ENCODE measurements around the gene MEDAG. TPM values are rescaled to one million over a fixed set of nuclear protein-coding genes. Genes with fewer than 3 reads are reported as not detected.

MEDAG gene
- total and polyA plus RNA-seq, 4 experiments from 2014 or later, result 0.29 TPM; not detected in 3

DNA sequence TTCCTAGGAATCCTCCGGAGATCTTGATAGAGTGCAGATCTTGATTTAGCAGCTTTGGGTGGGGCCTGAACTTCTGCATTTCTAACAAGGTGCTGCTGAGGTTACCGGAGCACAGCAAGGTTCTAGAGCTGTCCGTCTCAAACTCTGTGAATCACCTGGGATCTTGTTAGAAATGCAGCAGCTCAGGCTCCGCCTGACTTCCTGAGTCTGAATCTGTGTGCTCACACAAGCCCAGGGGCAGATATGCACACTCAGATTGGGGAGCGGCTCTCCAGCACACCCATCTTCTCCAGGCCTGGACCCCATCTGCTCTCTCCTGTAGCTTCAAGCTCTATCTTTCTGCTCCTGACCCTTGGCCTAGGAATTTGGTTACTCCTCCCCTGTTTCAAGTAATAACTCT, 22.9 kb downstream of the MEDAG start:
- intact Hi-C loops (cut with micrococcal nuclease), result no loop called here
- Mint-ChIP-seq H3K36me3 (no peaks in the 10 kb centered on the region), H3K4me1 (peaks cover 5 to 9% (median 7%) of the 10 kb centered on the region in 4 donors), H3K4me3 (no peak overlapping the region), H3K9me3 (peaks cover 0 to 2% (median 0%) of the 10 kb centered on the region in 8 donors), H3K27ac (no peak overlapping the region), H3K27me3 (peaks cover 27 to 33% of the 10 kb centered on the region in 2 donors)
- POLR2A ChIA-PET (ENCODE audit: partially characterized antibody), result no interaction called here
- no peak for DNase-seq
- Histone ChIP-seq H3K27me3 (ENCODE audit: insufficient read depth, low read length) (no peaks in the 10 kb centered on the region), H3K4me1 (ENCODE audit: insufficient read depth, low read length) (no peaks in the 10 kb centered on the region), H3K9me3 (ENCODE audit: control insufficient read depth in 1 of 2, low read length in 2 of 2) (no peaks in the 10 kb centered on the region), H3K27ac (ENCODE audit: low read depth, low read length) (no peak overlapping the region), H3K4me3 (ENCODE audit: low read length in 2 of 2) (no peak overlapping the region), H3K36me3 (ENCODE audit: insufficient read depth, low read length) (no peaks in the 10 kb centered on the region)
- CTCF ChIA-PET (ENCODE audit: partially characterized antibody), result no interaction called here

DNA sequence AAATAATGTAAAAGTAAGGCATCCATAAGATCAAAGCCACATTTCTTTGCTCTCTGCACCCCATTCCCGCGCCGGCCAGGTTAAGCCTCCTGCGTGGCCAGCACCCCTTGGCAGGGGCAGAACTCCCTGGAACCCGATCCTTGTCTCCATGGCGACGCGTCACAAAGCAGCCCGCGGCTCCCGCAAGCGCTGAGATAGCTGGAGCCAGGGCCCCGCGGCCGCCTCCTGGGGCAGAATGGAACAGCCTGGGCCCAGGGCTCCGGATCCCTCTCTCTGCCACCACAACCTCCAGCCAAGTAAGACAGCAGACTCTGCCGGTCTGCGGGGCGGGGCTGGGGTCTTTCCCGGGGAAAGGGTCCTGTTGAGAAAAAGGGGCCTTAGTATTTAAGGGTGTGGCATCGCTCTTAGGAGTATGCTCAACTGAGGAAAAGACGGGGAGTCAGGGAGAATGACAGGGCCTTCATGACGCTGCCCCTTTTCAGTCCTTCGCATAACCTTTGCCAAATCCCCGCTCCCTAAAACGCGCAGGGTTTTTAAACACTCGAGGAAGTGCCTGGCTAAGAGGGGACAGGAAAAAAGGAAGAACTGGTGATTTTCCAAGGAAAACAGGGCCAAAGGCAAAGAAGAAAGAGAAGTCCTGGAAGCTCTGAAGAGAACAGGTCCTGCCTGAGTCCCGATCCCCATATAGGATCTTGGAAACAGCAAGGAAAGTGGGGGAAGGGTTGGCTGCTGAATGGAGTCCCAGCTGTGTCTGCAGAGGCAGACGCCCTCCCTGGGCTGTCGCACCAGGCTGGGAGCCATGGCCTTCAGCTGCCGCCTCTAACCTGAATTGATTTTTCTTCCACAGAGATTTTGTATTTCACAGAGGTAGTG, 26.6 kb downstream of the MEDAG start, which contains the start of gene TEX26:
Gene TEX26 (plus strand): TSS at position 176 of the 873 bp plus-strand sequence. CDS start 60 bp downstream, at position 236.
- H3K36me3 Mint-ChIP-seq, result no peaks in the 10 kb centered on the region
- CTCF ChIA-PET (ENCODE audit: partially characterized antibody), result no interaction called here
- intact Hi-C loops (cut with micrococcal nuclease), result no loop called here
- no peaks in the 10 kb centered on the region for H3K4me1 Mint-ChIP-seq
- H3K9me3 Mint-ChIP-seq, result peaks cover 0 to 11% (median under 1%) of the 10 kb centered on the region in 8 donors
- H3K4me3 ChIP-seq (ENCODE audit: low read length in 2 of 2), result no peak within 1 kb of the TSS
- no peaks in the 10 kb centered on the region for H3K36me3 ChIP-seq (ENCODE audit: insufficient read depth, low read length)
- H3K27ac Mint-ChIP-seq, result no peak within 1 kb of the TSS
- H3K27me3 Mint-ChIP-seq, result peaks cover 39 to 40% of the 10 kb centered on the region in 2 donors
- no peak within 1 kb of the TSS for H3K4me3 Mint-ChIP-seq
- no peaks in the 10 kb centered on the region for H3K27me3 ChIP-seq (ENCODE audit: insufficient read depth, low read length)
- POLR2A ChIA-PET (ENCODE audit: partially characterized antibody), result no interaction called here
- no peaks in the 10 kb centered on the region for H3K9me3 ChIP-seq (ENCODE audit: control insufficient read depth in 1 of 2, low read length in 2 of 2)
- H3K4me1 ChIP-seq (ENCODE audit: insufficient read depth, low read length), result no peaks in the 10 kb centered on the region
- DNase-seq, result no peak
- no peak within 1 kb of the TSS for H3K27ac ChIP-seq (ENCODE audit: low read depth, low read length)

DNA sequence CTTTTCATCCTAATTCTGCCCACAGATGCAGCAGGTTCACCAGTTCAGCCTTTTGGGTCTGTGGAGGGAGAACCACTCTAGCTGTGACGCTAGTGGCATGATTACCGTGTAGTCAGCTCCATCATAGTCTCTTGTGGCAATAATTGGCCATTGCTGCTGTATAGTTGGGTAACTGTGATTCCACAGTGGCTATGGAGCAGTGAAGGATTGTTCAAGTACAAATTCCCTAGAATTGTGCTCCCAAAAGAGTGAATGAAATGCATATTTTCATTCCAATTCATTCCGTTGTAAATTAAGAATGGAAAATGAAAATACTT, 27.2 kb downstream of the MEDAG start:
- DNase-seq, result no peak
- POLR2A ChIA-PET (ENCODE audit: partially characterized antibody), result no interaction called here
- Histone ChIP-seq H3K4me3 (ENCODE audit: low read length in 2 of 2) (no peak overlapping the region), H3K36me3 (ENCODE audit: insufficient read depth, low read length) (no peaks in the 10 kb centered on the region), H3K4me1 (ENCODE audit: insufficient read depth, low read length) (no peaks in the 10 kb centered on the region), H3K9me3 (ENCODE audit: control insufficient read depth in 1 of 2, low read length in 2 of 2) (peaks cover 0 to 3% of the 10 kb centered on the region in 2 donors), H3K27ac (ENCODE audit: low read depth, low read length) (no peak overlapping the region), H3K27me3 (ENCODE audit: insufficient read depth, low read length) (no peaks in the 10 kb centered on the region)
- Mint-ChIP-seq H3K9me3 (peaks cover 0 to 17% (median 5%) of the 10 kb centered on the region in 8 donors), H3K36me3 (no peaks in the 10 kb centered on the region), H3K27ac (no peak overlapping the region), H3K27me3 (peaks cover 40 to 41% of the 10 kb centered on the region in 2 donors), H3K4me3 (no peak overlapping the region), H3K4me1 (no peaks in the 10 kb centered on the region)
- CTCF ChIA-PET (ENCODE audit: partially characterized antibody), result no interaction called here
- intact Hi-C loops (cut with micrococcal nuclease), result no loop called here

DNA sequence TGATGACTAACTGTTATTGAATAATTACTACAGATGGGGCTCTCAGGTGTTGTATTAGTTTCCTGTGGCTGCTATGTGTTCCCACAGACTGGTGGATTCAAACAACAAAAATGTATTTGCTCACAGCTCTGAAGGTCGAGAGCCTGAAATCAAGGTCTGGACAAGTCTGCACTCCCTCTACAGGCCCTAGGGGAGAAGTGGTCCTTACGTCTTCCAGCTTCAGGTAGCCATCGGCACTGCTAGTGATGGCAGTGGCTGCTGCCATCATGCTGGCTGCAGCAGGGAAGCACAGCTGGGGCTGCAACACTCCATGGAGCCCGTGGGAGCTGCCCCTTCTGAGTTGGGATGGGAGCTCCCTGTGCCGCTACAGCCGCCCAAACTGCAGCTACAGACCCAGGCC, 28.3 kb downstream of the MEDAG start:
- Mint-ChIP-seq H3K27me3 (peaks cover 35 to 38% of the 10 kb centered on the region in 2 donors), H3K4me3 (no peak overlapping the region), H3K4me1 (no peaks in the 10 kb centered on the region), H3K36me3 (no peaks in the 10 kb centered on the region), H3K27ac (no peak overlapping the region), H3K9me3 (peaks cover 0 to 18% (median 5%) of the 10 kb centered on the region in 8 donors)
- Histone ChIP-seq H3K4me1 (ENCODE audit: insufficient read depth, low read length) (no peaks in the 10 kb centered on the region), H3K27me3 (ENCODE audit: insufficient read depth, low read length) (no peaks in the 10 kb centered on the region), H3K36me3 (ENCODE audit: insufficient read depth, low read length) (no peaks in the 10 kb centered on the region), H3K27ac (ENCODE audit: low read depth, low read length) (no peak overlapping the region), H3K9me3 (ENCODE audit: control insufficient read depth in 1 of 2, low read length in 2 of 2) (peaks cover 0 to 4% of the 10 kb centered on the region in 2 donors), H3K4me3 (ENCODE audit: low read length in 2 of 2) (no peak overlapping the region)
- CTCF ChIA-PET (ENCODE audit: partially characterized antibody), result no interaction called here
- no peak for DNase-seq
- intact Hi-C loops (cut with micrococcal nuclease), result no loop called here
- POLR2A ChIA-PET (ENCODE audit: partially characterized antibody), result no interaction called here

DNA sequence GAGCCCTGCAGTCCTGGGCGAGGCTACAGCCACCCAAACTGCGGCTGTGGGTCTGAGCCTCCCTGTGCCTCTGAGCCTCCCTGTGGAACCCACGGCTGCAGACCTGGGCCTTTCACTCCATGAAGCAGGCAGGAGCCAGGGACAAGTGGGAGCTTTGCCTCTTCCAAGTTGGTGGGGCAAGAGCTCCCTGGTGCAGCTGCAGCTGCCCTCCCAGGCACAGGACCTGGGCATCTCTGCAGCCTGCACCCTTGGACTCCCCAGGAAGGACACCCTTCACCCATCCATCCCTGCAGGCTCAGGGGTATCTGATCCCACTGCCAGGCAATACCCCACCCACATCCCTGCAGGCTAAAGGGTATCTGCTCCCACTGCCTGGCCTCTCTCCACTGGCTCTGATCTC, 28.7 kb downstream of the MEDAG start:
- Histone ChIP-seq H3K4me3 (ENCODE audit: low read length in 2 of 2) (no peak overlapping the region), H3K4me1 (ENCODE audit: insufficient read depth, low read length) (no peaks in the 10 kb centered on the region), H3K9me3 (ENCODE audit: control insufficient read depth in 1 of 2, low read length in 2 of 2) (peaks cover 0 to 4% of the 10 kb centered on the region in 2 donors), H3K27ac (ENCODE audit: low read depth, low read length) (no peak overlapping the region), H3K36me3 (ENCODE audit: insufficient read depth, low read length) (no peaks in the 10 kb centered on the region), H3K27me3 (ENCODE audit: insufficient read depth, low read length) (no peaks in the 10 kb centered on the region)
- no peak for DNase-seq
- ChIA-PET CTCF (ENCODE audit: partially characterized antibody) (no interaction called here), POLR2A (ENCODE audit: partially characterized antibody) (no interaction called here)
- Mint-ChIP-seq H3K9me3 (peaks cover 0 to 18% (median 4%) of the 10 kb centered on the region in 8 donors), H3K4me1 (no peaks in the 10 kb centered on the region), H3K27me3 (peaks cover 32 to 36% of the 10 kb centered on the region in 2 donors), H3K4me3 (no peak overlapping the region), H3K27ac (no peak overlapping the region), H3K36me3 (no peaks in the 10 kb centered on the region)
- intact Hi-C loops (cut with micrococcal nuclease), result no loop called here

DNA sequence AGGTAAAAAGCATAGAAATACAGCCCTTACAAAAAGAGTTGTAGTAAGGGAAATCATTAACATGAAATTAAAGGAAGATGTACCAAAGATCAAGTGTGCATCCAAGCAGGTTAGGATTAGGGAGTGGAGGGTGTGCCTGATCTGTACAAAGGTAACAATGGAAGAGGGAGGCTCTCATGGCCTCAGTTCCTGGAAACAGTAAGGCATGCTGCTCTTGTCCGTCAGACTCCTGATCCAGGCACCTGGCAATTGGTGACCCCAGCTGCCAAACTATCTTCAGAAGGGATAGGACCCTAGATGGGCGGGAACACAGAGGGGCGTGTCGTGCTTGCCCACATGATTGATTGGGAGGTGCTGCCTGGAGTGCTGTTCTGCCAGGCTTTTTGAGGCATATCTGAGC, 30.9 kb downstream of the MEDAG start:
- ChIA-PET POLR2A (ENCODE audit: partially characterized antibody) (no interaction called here), CTCF (ENCODE audit: partially characterized antibody) (no interaction called here)
- DNase-seq, result no peak
- no peaks in the 10 kb centered on the region for H3K4me1 Mint-ChIP-seq
- Histone ChIP-seq H3K27me3 (ENCODE audit: insufficient read depth, low read length) (no peaks in the 10 kb centered on the region), H3K27ac (ENCODE audit: low read depth, low read length) (no peak overlapping the region), H3K4me3 (ENCODE audit: low read length in 2 of 2) (no peak overlapping the region), H3K36me3 (ENCODE audit: insufficient read depth, low read length) (no peaks in the 10 kb centered on the region), H3K9me3 (ENCODE audit: control insufficient read depth in 1 of 2, low read length in 2 of 2) (peaks cover 0 to 4% of the 10 kb centered on the region in 2 donors), H3K4me1 (ENCODE audit: insufficient read depth, low read length) (no peaks in the 10 kb centered on the region)
- H3K9me3 Mint-ChIP-seq, result peaks cover 0 to 18% (median 4%) of the 10 kb centered on the region in 8 donors
- H3K4me3 Mint-ChIP-seq, result no peak overlapping the region
- no peak overlapping the region for H3K27ac Mint-ChIP-seq
- intact Hi-C loops (cut with micrococcal nuclease), result no loop called here
- H3K36me3 Mint-ChIP-seq, result no peaks in the 10 kb centered on the region
- H3K27me3 Mint-ChIP-seq, result peaks cover 23 to 25% of the 10 kb centered on the region in 2 donors

DNA sequence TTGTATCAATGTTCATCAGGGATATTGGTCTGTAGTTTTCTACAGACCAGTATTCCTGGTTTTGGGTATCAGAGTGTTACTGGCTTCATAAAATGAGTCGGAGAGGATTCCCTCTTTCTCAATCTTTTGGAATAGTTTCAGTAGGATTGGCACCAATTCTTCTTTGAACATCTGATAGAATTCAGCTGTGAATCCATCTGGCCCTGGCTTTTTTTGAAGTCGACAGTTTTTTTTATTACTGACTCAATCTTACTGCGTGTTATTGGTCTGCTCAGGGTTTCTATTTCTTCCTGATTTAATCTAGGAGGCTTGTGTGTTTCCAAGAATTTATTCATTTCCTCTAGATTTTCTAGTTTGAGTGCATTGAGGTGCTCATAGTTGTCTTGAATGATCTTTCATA, 37.8 kb downstream of the MEDAG start:
- peaks cover 9 to 20% of the 10 kb centered on the region in 2 donors for H3K27me3 Mint-ChIP-seq
- Histone ChIP-seq H3K4me3 (ENCODE audit: low read length in 2 of 2) (no peak overlapping the region), H3K27ac (ENCODE audit: low read depth, low read length) (no peak overlapping the region), H3K27me3 (ENCODE audit: insufficient read depth, low read length) (no peaks in the 10 kb centered on the region), H3K9me3 (ENCODE audit: control insufficient read depth in 1 of 2, low read length in 2 of 2) (no peaks in the 10 kb centered on the region), H3K36me3 (ENCODE audit: insufficient read depth, low read length) (no peaks in the 10 kb centered on the region), H3K4me1 (ENCODE audit: insufficient read depth, low read length) (no peaks in the 10 kb centered on the region)
- ChIA-PET POLR2A (ENCODE audit: partially characterized antibody) (no interaction called here), CTCF (ENCODE audit: partially characterized antibody) (no interaction called here)
- no peaks in the 10 kb centered on the region for H3K4me1 Mint-ChIP-seq
- intact Hi-C loops (cut with micrococcal nuclease), result no loop called here
- no peak overlapping the region for H3K4me3 Mint-ChIP-seq
- peaks cover 0 to 24% (median 18%) of the 10 kb centered on the region in 8 donors for H3K9me3 Mint-ChIP-seq
- H3K36me3 Mint-ChIP-seq, result no peaks in the 10 kb centered on the region
- no peak for DNase-seq
- no peak overlapping the region for H3K27ac Mint-ChIP-seq
